Stimulated activated CD4-positive, alpha-beta T cell treated with anti-CD3 and anti-CD28 coated beads, Interleukin-2, amount 100 ng/mL, for 24 hours (primary cell): ENCODE measurements around the gene SRR.
"Not testable (repeated sequence)": the region's sequence is repeated elsewhere in the genome, so short reads cannot be mapped to it uniquely, and the experiment has no call there.

Experiments
- DNase-seq, 2 donors: peaks; one replicate each; pipeline ENCODE4 v3.0.0-alpha.2; 2020

Gene SRR

GRCh38 chr17:2295575-2295974 lies 8.2 kb upstream of the SRR start:
- DNase-seq, result no peak

DNA sequence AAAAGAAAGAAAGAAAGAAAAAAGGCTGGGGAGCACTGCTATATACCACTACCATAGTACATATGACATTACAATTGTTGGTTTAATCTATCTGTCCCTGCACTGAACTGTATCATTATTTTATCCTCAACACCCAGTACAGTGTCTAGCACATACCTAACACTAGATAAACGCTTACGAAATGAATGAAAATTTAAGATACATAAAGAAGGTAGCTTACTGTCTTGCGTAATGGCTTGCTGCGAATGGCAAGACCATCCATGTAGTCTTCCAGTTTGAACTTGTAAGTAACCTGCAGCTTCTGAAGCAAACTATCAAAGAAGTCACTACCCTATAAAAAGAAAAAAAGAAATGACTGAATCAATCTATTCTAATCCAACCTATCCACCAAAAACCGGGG lies 6.7 kb upstream of the SRR start:
- DNase-seq, result no peak

GRCh38 chr17:2299136-2299535 lies 4.6 kb upstream of the SRR start:
- DNase-seq, result no peak

- DNase-seq, result no peak
Observed at GRCh38 chr17:2299756-2300155, 4.0 kb upstream of the SRR start.

GRCh38 chr17:2302778-2303203 lies 959 bp upstream of the SRR start:
- DNase-seq, result no peak

- DNase-seq, result no peak
Observed at GRCh38 chr17:2304931-2305330, 1.2 kb downstream of the SRR start.

GRCh38 chr17:2309338-2310154 lies 5.8 kb downstream of the SRR start:
- no peak for DNase-seq

DNA sequence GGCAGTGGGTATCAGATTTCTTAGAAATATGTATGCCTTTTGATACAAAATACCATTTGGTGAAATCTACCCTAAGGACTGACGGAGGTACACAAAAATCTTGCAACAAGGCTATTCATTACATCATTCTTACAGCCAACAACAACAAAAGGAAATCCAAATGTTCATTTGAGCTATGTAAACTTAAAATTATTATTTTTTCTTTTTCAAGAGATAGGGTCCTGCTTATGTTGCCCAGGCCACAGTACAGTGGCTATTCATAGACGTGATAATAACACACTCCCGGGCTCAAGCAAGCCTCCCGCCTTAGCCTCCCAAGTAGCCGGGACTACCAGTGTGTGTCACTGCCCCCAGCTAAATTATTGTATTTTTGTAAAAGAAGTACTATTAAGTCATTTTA lies 9.0 kb downstream of the SRR start:
- no peak for DNase-seq

DNA sequence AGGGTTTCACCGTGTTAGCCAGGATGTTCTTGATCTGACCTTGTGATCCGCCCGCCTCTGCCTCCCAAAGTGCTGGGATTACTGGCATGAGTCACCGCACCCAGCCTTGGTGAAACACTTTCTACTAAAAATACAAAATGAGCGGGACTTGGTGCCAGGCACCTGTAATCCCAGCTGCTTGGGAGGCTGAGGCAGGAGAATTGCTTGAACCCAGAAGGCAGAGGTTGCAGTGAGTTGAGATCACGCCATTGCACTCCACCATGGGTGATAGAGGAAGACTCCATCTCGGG lies 13.1 kb downstream of the SRR start:
- DNase-seq, result not testable (repeated sequence)

- DNase-seq, result no peak
Observed at GRCh38 chr17:2317796-2318195, 14.0 kb downstream of the SRR start.

- DNase-seq, result no peak
Observed at GRCh38 chr17:2319051-2319450, 15.3 kb downstream of the SRR start.

DNA sequence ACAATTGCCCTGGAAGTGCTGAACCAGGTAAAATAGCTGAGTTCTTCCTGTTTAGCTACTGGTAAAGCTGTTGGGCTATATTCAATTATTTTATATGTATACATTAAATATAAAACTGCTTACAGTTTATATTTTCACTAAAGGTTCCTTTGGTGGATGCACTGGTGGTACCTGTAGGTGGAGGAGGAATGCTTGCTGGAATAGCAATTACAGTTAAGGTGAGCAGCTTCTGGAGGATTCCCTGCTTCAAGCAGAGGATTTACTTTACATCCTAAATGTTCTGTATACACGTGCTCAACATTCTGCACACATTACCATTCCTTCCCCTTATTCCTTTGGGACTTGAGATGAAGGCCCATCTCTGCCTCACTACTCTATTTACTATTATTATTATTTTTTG lies 17.6 kb downstream of the SRR start:
- no peak for DNase-seq

DNA sequence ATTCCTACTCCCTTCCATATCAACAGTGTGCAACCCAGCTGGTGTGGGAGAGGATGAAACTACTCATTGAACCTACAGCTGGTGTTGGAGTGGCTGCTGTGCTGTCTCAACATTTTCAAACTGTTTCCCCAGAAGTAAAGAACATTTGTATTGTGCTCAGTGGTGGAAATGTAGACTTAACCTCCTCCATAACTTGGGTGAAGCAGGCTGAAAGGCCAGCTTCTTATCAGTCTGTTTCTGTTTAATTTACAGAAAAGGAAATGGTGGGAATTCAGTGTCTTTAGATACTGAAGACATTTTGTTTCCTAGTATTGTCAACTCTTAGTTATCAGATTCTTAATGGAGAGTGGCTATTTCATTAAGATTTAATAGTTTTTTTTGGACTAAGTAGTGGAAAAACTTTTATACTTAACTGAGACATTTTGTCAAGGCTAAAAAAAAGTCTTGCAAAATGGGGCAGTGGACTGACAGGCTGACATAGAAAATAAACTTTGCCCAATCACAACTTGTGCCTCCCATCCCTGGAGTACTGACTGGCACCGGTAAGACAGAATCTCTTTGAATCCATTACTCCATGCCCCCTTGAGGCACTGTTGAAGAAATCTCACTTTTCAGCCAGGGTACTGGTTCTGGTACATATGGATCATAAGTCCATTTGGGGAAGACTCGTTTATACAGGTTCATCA lies 20.0 kb downstream of the SRR start:
- no peak for DNase-seq

- DNase-seq, result no peak
Observed at GRCh38 chr17:2331303-2331702, 27.6 kb downstream of the SRR start.

DNA sequence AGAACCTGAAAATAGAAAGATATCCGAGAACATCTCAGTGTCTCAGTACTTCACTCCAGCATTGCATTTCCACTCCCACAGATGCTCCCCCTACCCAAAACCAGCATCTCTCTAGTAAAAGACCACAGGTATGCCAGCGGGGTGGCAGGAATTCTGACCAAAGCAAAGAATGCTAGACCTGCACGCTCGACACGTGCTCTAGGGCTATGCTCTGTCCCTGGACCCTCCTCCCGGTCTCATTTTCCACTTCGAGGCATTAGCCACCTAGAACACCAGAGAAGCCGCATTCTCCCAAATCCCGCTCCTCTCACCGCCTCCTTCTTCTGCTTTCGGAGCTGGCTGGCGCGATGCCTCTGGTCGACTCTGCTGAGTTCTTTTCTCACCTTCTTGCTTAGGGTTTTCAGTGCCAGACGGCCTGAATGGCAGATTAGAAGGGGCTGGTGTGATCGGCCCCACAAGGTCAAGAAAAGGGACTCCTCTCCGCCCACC lies 32.0 kb downstream of the SRR start:
- peak; percentile 18 to 26 for DNase-seq

- DNase-seq, result peak; percentile 92
Observed at GRCh38 chr17:2336215-2336851, 32.6 kb downstream of the SRR start, which contains the start of gene TSR1. Gene TSR1, minus strand, starts transcription at chr17:2336457. Its CDS starts 30 bp downstream, at chr17:2336427.

DNA sequence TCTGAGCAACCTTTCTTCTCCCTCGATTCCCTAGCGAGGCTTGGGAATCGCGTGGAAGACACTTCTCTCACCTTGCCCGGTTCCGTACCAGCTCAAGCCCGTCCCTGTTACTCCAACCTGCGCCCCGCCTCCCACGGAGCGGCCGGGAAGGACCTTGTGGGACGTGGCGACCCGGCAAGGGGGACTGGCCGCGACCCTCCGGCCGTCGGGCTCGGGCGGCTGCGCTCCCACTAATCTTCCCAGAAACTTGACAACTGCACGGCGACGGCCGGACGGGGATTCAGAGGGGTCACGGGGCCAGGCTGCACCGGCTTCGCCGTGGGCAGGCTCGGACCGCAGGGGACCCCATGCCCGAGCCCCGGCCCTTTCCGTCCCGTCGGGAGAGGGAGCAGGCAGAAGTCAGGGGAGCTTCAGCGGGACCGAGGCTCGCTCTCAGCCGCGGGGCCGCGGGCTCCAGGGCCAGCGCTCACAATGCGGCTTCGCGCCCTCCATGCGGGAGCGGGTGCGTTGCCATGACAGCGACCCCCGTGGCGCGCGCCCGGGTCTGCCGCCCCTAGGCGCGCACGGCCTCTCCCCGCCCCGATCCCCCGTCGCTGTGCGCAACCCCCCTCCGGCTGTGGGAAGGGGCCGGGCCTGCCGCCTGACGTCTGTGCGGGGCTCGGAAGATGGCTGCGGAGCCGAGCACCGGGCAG lies 33.2 kb downstream of the SRR start, which contains the start of gene SGSM2:
TSS of gene SGSM2 (plus strand) at position 650 of the 692 bp plus-strand sequence. CDS start 188 bp downstream, outside the sequence.
- peak; percentile 72 to 74 for DNase-seq

DNA sequence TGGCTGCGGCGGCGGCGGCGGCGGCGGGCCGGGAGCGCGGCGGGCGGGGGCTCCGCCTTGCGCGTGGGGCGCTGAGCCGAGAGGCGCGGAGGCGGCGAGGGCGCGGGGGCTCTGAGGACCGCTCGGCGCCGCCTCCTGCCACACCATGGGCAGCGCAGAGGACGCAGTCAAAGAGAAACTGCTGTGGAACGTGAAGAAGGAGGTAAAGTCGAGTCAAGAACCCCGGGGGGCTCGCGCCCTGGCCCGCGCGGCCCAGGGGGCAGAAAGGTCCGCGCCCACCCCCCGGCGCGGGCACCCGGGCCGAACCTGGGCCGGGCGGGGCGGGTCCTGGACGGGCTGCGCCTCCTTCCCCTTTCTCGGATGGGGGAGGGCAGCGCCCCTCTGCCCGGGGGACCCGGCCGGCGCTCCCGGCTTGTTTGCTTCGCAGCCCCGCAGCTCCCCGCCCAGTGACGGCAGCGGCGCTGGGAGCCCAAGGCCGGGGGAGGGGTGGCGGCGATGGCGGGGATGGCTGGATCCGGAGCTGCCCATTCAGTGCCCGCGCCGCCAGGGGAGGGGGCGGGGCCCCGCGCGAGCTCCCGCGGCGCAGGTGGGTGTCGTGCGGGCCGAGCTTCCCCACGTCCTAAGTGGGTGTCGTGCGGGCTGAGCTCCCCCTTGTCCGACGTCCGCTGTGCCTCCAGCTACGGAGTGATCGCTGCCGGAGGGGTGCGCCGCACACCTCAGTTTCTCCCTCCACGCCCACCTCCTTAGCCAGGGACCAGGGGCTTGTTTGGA lies 34.0 kb downstream of the SRR start:
- peak; percentile 62 to 69 for DNase-seq

GRCh38 chr17:2338315-2338657 lies 34.5 kb downstream of the SRR start:
- no peak for DNase-seq

- peak; percentile 31 to 47 for DNase-seq
Observed at GRCh38 chr17:2343421-2343820, 39.7 kb downstream of the SRR start.

GRCh38 chr17:2344528-2344927 lies 40.8 kb downstream of the SRR start:
- no peak for DNase-seq

GRCh38 chr17:2346475-2346874 lies 42.7 kb downstream of the SRR start:
- no peak for DNase-seq
